NCI-H524 treated with DMSO at 0.1 percent for 48 hours (cell line): ENCODE measurements around the gene CFAP46.
"Not testable (repeated sequence)": the region's sequence is repeated elsewhere in the genome, so short reads cannot be mapped to it uniquely, and the experiment has no call there.

ENCODE experiments used
- DNase-seq: peaks from one replicate; lab custom pipeline; 2025; lab: John Stamatoyannopoulos, UW

Gene CFAP46

DNA sequence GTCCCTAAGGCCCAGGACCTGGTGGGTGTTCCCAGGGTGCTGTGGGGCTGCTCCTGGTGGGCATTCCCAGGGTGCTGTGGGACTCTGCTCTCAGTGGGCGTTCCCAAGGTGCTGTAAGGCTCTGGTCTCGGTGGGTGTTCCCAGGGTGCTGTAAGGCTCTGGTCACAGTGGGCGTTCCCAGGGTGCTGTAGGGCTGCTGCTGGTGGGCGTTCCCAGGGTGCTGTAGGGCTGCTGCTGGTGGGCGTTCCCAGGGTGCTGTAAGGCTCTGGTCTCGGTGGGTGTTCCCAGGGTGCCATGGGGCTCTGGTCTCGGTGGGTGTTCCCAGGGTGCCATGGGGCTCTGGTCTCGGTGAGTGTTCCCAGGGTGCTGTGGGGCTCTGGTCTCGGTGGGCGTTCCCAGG, 99.1 kb downstream of the CFAP46 start:
- DNase-seq: not testable (repeated sequence)

DNA sequence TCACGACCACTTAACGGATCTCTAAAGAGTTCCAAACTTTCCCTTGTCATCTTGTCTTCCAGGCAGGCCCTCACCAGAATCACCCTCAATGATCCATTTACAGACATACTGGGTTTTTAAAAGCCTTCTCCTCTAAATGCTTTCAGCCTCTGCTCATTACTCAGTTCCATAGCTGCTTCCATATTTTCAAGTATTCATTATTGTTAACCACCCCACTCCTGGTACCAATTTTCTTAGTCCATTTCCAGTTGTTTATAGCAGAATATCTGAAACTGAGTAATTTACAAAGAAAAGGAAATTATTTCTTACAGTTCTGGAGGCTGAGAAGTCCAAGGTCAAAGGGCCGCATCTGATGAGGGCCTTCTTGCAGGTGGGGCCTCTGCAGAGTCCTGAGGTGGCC, 100.0 kb downstream of the CFAP46 start:
- DNase-seq: no peak

GRCh38 chr10:132841615-132841975, 100.8 kb downstream of the CFAP46 start:
- DNase-seq: no peak

- no peak for DNase-seq
Measured at GRCh38 chr10:132840698-132841614, 101.4 kb downstream of the CFAP46 start.

- DNase-seq: no peak
Measured at GRCh38 chr10:132839061-132839460, 103.3 kb downstream of the CFAP46 start.

DNA sequence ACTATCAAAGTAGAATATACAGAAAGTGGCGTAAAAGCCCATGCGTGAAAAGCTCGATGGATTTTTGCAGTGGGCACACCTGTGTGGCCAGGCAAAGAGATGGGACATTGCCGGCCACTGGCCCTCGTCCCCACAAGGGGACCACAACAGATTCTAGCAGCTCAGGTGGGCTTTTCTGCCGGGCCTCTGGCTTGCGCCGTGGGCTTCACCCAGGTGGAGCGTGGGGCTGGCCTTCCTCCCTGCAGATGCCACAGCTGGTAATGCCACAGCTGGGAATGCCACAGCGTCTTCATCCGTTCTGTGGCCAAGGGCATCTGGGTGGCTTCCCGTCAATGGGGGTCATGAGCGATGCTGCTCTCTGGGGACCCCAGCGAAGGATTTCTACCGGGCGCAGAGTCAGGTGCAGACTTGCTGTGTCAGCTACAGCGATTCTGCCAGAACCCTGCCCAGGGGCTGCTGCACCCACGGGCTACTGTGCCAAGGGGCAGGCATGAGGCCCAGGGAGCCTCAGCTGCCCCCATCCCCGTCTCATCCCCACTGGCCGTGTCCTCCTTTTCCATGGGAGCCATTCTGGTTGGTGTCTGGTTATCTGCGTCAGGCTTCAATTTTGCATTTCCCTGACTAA, 103.9 kb downstream of the CFAP46 start:
- DNase-seq: no peak

- no peak for DNase-seq
Measured at GRCh38 chr10:132837905-132838304, 104.5 kb downstream of the CFAP46 start.

DNA sequence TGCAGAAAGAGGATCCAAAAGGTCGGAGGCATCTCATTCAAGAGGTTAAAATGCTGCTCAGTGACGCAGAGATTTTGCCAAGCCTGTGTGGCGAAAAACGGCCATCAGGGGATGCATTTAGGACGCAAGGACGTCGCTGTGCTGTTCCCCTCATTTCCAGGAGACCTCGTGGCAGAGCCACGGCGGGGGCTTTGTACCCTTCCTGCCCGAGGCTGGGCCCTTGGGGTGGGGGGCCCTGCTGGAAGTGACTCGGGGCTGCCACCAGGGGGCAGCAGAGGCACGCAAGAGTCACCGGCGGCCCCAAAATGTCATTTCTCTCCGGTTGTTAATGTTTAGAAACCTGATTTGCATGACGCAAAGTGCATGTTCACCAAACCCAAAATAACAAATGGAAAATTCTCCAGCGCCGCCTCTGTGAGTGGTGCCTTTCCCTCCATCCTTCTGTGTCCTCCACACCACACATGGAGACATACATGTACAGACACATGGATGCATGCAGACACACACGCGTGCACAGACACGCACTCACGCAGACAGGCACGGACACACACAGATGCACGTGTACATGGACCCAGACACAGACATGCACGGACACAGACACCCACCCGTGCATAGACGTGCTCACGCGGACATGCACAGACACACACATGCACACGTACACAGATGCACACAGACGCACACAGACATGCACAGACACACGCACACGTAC, 105.4 kb downstream of the CFAP46 start:
- no peak for DNase-seq

GRCh38 chr10:132836248-132836831, 106.0 kb downstream of the CFAP46 start:
- DNase-seq: no peak

DNA sequence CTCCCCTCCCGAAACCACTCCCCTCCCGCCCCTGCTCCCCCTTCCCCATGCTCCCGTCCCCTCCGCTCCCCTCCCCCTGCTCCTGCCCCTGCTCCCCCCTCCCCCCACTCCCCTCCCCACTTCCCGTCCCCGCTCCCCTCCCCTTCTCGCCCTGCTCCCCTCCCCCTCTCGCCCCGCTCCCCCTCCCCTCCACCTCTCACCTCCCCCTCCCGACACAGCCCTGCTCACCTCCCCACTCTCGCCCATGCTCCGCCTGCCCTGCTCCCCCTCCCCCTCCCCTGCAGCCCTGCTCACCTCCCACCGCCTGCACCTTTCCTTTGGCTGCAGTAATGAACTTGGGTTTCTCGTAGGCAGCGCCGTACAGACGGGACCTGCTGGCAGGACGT, 106.5 kb downstream of the CFAP46 start:
- no peak for DNase-seq

GRCh38 chr10:132834891-132835847, 107.2 kb downstream of the CFAP46 start:
- DNase-seq: no peak

GRCh38 chr10:132834311-132834761, 108.0 kb downstream of the CFAP46 start:
- DNase-seq: no peak

GRCh38 chr10:132833421-132834111, 108.8 kb downstream of the CFAP46 start:
- no peak for DNase-seq

GRCh38 chr10:132832186-132832969, 110.0 kb downstream of the CFAP46 start:
- no peak for DNase-seq

- no peak for DNase-seq
Measured at GRCh38 chr10:132829403-132829802, 113.0 kb downstream of the CFAP46 start.

DNA sequence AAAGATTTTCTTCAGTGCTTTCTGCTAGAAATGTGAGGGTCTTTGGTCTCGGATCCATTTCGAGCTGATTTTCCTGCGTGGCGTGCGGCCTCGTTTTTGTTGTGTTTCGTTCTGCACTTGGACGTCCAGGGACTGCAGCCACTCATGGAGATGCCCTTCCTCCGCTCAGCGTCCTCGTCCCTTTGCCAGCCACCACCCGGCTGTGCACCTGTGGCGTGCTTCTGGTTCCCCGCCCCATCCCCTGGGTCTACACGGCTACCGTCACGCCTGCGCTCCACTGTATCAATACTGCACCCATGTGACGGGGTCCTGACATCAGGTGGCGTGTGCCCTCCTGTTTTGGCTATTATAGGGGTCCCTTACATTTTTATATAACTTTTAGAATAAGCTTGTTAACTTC, 113.7 kb downstream of the CFAP46 start:
- no peak for DNase-seq

DNA sequence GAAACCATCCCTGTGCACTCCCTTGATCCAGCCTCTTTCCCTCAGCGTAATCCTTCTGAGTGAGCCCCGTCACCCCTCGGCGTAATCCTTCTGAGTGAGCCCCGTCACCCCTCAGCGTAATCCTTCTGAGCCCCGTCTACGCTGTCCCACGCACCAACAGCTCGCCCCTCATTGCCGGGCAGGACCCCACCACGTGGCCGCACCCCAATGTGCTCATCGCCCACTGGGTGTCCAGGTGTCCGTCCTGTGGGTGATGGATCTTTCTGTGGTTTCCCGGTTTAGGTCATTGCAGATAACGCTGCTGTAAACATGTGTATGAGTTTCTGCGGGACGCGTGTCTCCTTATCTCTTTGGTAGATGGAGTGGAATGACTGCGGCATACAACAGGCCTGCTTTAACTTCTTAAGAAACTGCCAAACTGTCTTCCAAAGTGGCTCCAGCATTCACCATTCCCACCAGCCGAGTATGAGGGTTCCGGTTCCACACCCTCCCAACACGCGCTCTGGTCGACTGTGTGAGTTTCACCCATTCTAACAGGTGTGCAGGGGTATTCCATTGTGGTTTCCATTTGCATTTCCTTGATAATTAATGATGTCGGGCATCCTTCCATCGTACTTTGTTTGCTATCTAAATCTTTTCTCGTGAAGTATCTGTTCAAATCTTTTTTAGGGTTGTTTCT, 114.4 kb downstream of the CFAP46 start:
- no peak for DNase-seq

GRCh38 chr10:132827423-132827789, 115.0 kb downstream of the CFAP46 start:
- no peak for DNase-seq
